ENCODE data around the gene PLCH1. TPM values are rescaled to one million over a fixed set of nuclear protein-coding genes. Genes with fewer than 3 reads are reported as not detected.

The PLCH1 gene
- total RNA-seq, 1 experiment from 2014 or later, result 1.4 TPM

DNA sequence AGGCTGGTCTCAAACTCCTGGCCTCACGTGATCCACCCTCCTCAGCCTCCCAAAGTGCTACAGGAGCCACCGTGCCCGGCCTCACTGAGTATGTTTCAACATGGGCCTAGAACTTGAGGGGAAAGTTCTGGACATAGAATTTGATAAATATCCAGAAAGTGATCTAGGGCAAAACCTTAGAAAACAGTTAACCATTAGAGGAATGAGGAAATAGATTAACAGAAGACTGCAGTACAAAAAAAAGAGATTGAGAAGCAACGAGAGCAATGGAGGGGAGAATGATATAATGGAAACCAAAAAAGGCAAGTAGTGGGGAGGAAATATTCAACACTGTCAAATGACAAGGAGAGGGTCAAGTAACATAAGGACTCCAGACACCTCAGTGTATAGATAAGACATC is 191.5 kb downstream of the PLCH1 start:
- intact Hi-C loops (cut with micrococcal nuclease; ENCODE audit: unreplicated experiment), result no loop called here
- no peak for TF ChIP-seq EZH2 (IDR thresholded peaks at IDR 0.05; ENCODE audit: low read depth)
- no peak for TF ChIP-seq CTCF (conservative IDR thresholded peaks at IDR 0.05)
- POLR2A ChIA-PET (ENCODE audit: unreplicated experiment), result no interaction called here
- H3K4me2 ChIP-seq, result no peak overlapping the region
- no peaks in the 10 kb centered on the region for H3K36me3 ChIP-seq (ENCODE audit: low read depth)
- H2AFZ ChIP-seq, result no peak overlapping the region
- no peaks in the 10 kb centered on the region for H3K27me3 ChIP-seq (ENCODE audit: insufficient read depth, low read depth)
- no peaks in the 10 kb centered on the region for H4K20me1 ChIP-seq (ENCODE audit: insufficient read depth)
- no peak overlapping the region for H3K27ac ChIP-seq
- no peaks in the 10 kb centered on the region for H3K4me1 ChIP-seq (replicated peaks; ENCODE audit: insufficient read depth)
- no peak overlapping the region for H3K4me3 ChIP-seq
- H3K9me2 ChIP-seq (ENCODE audit: insufficient read depth), result no peaks in the 10 kb centered on the region
- H3K79me2 ChIP-seq (ENCODE audit: low read depth), result no peaks in the 10 kb centered on the region
- DNase-seq, result no peak
- no peaks in the 10 kb centered on the region for H3F3A ChIP-seq (ENCODE audit: insufficient read depth, low read depth)
- no peaks in the 10 kb centered on the region for H3K9me3 ChIP-seq (ENCODE audit: insufficient read depth, low read depth)
- CTCF ChIA-PET, result no interaction called here
- no TSS peak for BruUV-seq (replicated peaks)

DNA sequence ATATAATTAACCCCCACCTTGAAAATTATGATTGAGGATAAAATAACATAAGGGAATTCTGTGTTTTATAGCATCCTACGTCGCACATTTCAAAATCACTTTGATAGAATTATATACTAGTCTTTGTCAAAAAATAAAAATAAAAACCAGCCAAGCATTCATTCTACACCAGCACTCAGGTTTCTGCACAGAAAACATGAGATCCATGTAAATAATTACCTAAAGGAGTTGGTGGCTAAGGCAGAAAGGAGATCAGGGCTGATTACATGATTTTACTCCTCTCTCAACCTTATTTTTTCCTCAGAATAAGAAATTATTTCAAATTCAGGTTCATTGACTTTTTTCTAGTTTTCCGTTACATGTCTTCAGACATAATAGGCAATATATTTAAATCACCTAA is 194.5 kb downstream of the PLCH1 start:
- POLR2A ChIA-PET (ENCODE audit: unreplicated experiment), result no interaction called here
- Histone ChIP-seq H3K4me2 (no peak overlapping the region), H3K4me3 (no peak overlapping the region), H3K36me3 (ENCODE audit: low read depth) (no peaks in the 10 kb centered on the region), H3K9me2 (ENCODE audit: insufficient read depth) (no peaks in the 10 kb centered on the region), H3F3A (ENCODE audit: insufficient read depth, low read depth) (no peaks in the 10 kb centered on the region), H3K27me3 (ENCODE audit: insufficient read depth, low read depth) (no peaks in the 10 kb centered on the region), H3K27ac (no peak overlapping the region), H3K4me1 (replicated peaks; ENCODE audit: insufficient read depth) (no peaks in the 10 kb centered on the region), H3K9me3 (ENCODE audit: insufficient read depth, low read depth) (no peaks in the 10 kb centered on the region), H3K79me2 (ENCODE audit: low read depth) (no peaks in the 10 kb centered on the region), H2AFZ (no peak overlapping the region), H4K20me1 (ENCODE audit: insufficient read depth) (no peaks in the 10 kb centered on the region)
- TF ChIP-seq EZH2 (IDR thresholded peaks at IDR 0.05; ENCODE audit: low read depth) (no peak), CTCF (conservative IDR thresholded peaks at IDR 0.05) (no peak)
- CTCF ChIA-PET, result no interaction called here
- intact Hi-C loops (cut with micrococcal nuclease; ENCODE audit: unreplicated experiment), result no loop called here
- no TSS peak for BruUV-seq (replicated peaks)
- no peak for DNase-seq

GRCh38 chr3:155549087-155549486 is 195.8 kb downstream of the PLCH1 start:
- Histone ChIP-seq H2AFZ (no peak overlapping the region), H3K27me3 (ENCODE audit: insufficient read depth, low read depth) (no peaks in the 10 kb centered on the region), H3K79me2 (ENCODE audit: low read depth) (no peaks in the 10 kb centered on the region), H3K4me2 (no peak overlapping the region), H3K27ac (no peak overlapping the region), H3K36me3 (ENCODE audit: low read depth) (no peaks in the 10 kb centered on the region), H3K9me2 (ENCODE audit: insufficient read depth) (no peaks in the 10 kb centered on the region), H3F3A (ENCODE audit: insufficient read depth, low read depth) (no peaks in the 10 kb centered on the region), H3K9me3 (ENCODE audit: insufficient read depth, low read depth) (no peaks in the 10 kb centered on the region), H3K4me1 (replicated peaks; ENCODE audit: insufficient read depth) (no peaks in the 10 kb centered on the region), H4K20me1 (ENCODE audit: insufficient read depth) (no peaks in the 10 kb centered on the region), H3K4me3 (no peak overlapping the region)
- POLR2A ChIA-PET (ENCODE audit: unreplicated experiment), result no interaction called here
- BruUV-seq (replicated peaks), result no TSS peak
- TF ChIP-seq EZH2 (IDR thresholded peaks at IDR 0.05; ENCODE audit: low read depth), result no peak
- TF ChIP-seq CTCF (conservative IDR thresholded peaks at IDR 0.05), result no peak
- intact Hi-C loops (cut with micrococcal nuclease; ENCODE audit: unreplicated experiment), result no loop called here
- no peak for DNase-seq
- CTCF ChIA-PET, result no interaction called here
